Body of pancreas (tissue), 4 donors: ENCODE data around the gene LCN9.

Experiments used
- POLR2A ChIP-seq, 3 donors: fragments of 450-650 bp; IDR thresholded peaks; one replicate each; pipeline ENCODE4 v1.6.1; 2016; ENCODE audit warnings: antibody characterized with exemption in 3 of 3, mild to moderate bottlenecking in 2 of 3
- TF ChIP-seq, protein P1 (sequence below), 7 experiments: fragments of 450-650 bp in 4 of 7; fragments of 200-600 bp in 3 of 7; sonication (generic) in 3 of 7; IDR thresholded peaks; one replicate each; pipeline ENCODE4 v1.5.1; 2016 to 2019; ENCODE audit warnings: antibody characterized with exemption in 7 of 7

DNA sequence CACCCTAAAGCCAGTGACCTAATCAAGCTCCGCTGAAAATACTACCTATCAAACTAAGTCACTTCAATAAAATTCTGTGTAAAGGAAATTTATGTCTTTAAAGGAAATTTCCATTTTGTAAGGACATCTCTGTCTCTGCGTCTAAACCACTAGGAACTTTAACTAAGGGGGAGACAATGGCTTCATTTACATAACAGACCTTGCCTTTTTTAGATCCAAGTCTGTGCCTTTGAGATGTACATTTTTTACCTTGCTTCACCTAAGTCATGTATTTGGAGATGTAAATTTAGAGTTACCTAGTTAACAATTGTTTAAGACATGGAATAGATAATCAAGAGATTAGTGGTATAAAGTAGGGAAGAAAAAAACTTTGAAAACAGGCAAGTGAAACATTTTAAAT, 13.6 kb upstream of the LCN9 start:
- TF ChIP-seq, protein P1, sequence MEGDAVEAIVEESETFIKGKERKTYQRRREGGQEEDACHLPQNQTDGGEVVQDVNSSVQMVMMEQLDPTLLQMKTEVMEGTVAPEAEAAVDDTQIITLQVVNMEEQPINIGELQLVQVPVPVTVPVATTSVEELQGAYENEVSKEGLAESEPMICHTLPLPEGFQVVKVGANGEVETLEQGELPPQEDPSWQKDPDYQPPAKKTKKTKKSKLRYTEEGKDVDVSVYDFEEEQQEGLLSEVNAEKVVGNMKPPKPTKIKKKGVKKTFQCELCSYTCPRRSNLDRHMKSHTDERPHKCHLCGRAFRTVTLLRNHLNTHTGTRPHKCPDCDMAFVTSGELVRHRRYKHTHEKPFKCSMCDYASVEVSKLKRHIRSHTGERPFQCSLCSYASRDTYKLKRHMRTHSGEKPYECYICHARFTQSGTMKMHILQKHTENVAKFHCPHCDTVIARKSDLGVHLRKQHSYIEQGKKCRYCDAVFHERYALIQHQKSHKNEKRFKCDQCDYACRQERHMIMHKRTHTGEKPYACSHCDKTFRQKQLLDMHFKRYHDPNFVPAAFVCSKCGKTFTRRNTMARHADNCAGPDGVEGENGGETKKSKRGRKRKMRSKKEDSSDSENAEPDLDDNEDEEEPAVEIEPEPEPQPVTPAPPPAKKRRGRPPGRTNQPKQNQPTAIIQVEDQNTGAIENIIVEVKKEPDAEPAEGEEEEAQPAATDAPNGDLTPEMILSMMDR (IDR thresholded peaks at IDR 0.05) = no peak
- no peak for TF ChIP-seq POLR2A (IDR thresholded peaks at IDR 0.05)
